ENCODE data around the gene OSBPL8.

Gene OSBPL8

GRCh38 chr12:76556368-76556767 is 3.2 kb downstream of the OSBPL8 start:
- no peak for DNase-seq (ENCODE audit: low read depth)

GRCh38 chr12:76555797-76556196 is 3.8 kb downstream of the OSBPL8 start:
- no peak for DNase-seq (ENCODE audit: low read depth)

GRCh38 chr12:76555231-76555767 is 4.3 kb downstream of the OSBPL8 start:
- DNase-seq (ENCODE audit: low read depth): no peak

GRCh38 chr12:76554405-76555230 is 5.0 kb downstream of the OSBPL8 start:
- DNase-seq (ENCODE audit: low read depth): no peak

- peak; percentile 61 for DNase-seq (ENCODE audit: low read depth)
Observed at GRCh38 chr12:76552343-76552938, 7.1 kb downstream of the OSBPL8 start.

GRCh38 chr12:76551482-76551888 is 8.1 kb downstream of the OSBPL8 start:
- no peak for DNase-seq (ENCODE audit: low read depth)

- peak; percentile 38 for DNase-seq (ENCODE audit: low read depth)
Observed at GRCh38 chr12:76549131-76549530, 10.4 kb downstream of the OSBPL8 start.

- no peak for DNase-seq (ENCODE audit: low read depth)
Observed at GRCh38 chr12:76548222-76548837, 11.2 kb downstream of the OSBPL8 start.

GRCh38 chr12:76547526-76547925 is 12.0 kb downstream of the OSBPL8 start:
- peak; percentile 27 for DNase-seq (ENCODE audit: low read depth)

GRCh38 chr12:76546889-76547288 is 12.7 kb downstream of the OSBPL8 start:
- DNase-seq (ENCODE audit: low read depth): no peak

GRCh38 chr12:76545486-76545885 is 14.1 kb downstream of the OSBPL8 start:
- DNase-seq (ENCODE audit: low read depth): no peak

- no peak for DNase-seq (ENCODE audit: low read depth)
Observed at GRCh38 chr12:76544601-76545261, 14.8 kb downstream of the OSBPL8 start.

GRCh38 chr12:76543813-76544347 is 15.7 kb downstream of the OSBPL8 start:
- no peak for DNase-seq (ENCODE audit: low read depth)

- no peak for DNase-seq (ENCODE audit: low read depth)
Observed at GRCh38 chr12:76542908-76543307, 16.7 kb downstream of the OSBPL8 start.

GRCh38 chr12:76539727-76540126 is 19.8 kb downstream of the OSBPL8 start:
- no peak for DNase-seq (ENCODE audit: low read depth)

GRCh38 chr12:76537923-76538322 is 21.6 kb downstream of the OSBPL8 start:
- no peak for DNase-seq (ENCODE audit: low read depth)

GRCh38 chr12:76536546-76536945 is 23.0 kb downstream of the OSBPL8 start:
- DNase-seq (ENCODE audit: low read depth): no peak

GRCh38 chr12:76535170-76535569 is 24.4 kb downstream of the OSBPL8 start:
- no peak for DNase-seq (ENCODE audit: low read depth)

- no peak for DNase-seq (ENCODE audit: low read depth)
Observed at GRCh38 chr12:76533331-76533730, 26.2 kb downstream of the OSBPL8 start.

- no peak for DNase-seq (ENCODE audit: low read depth)
Observed at GRCh38 chr12:76532520-76532919, 27.1 kb downstream of the OSBPL8 start.

- DNase-seq (ENCODE audit: low read depth): no peak
Observed at GRCh38 chr12:76531056-76531455, 28.5 kb downstream of the OSBPL8 start.

- DNase-seq (ENCODE audit: low read depth): no peak
Observed at GRCh38 chr12:76530516-76530915, 29.1 kb downstream of the OSBPL8 start.
